Activated CD8-positive, alpha-beta T cell treated with anti-CD3 and anti-CD28 coated beads for 36 hours (primary cell): Measurements from ENCODE around the gene MTTP. TPM values are rescaled to one million over a fixed set of nuclear protein-coding genes. Genes with fewer than 3 reads are reported as not detected.

Experiments
- ATAC-seq: fragments of 200-7000 bp; cut with Tn5 transposase; one replicate; pipeline ENCODE4 v1.10.0; 2021; ENCODE audit warnings: mild to moderate bottlenecking, moderate library complexity
- CTCF ChIA-PET: fragments of 350-600 bp; sonication (Branson Sonifier 250); formaldehyde crosslinking; loops from one replicate; lab custom pipeline; 2021; ENCODE audit warnings: antibody characterized with exemption; lab: Charles Lee
- POLR2A ChIA-PET: fragments of 350-600 bp; sonication (Branson Sonifier 250); formaldehyde crosslinking; loops from one replicate; lab custom pipeline; 2021; ENCODE audit warnings: antibody characterized with exemption; lab: Charles Lee
- DNase-seq: peaks from one replicate; pipeline ENCODE4 v3.0.0-alpha.2; 2020
- H3K27ac Mint-ChIP-seq: one replicate; pipeline ENCODE4 v1.8.0; 2021; ENCODE audit warnings: mild to moderate bottlenecking, mixed read lengths
- H3K27me3 Mint-ChIP-seq: one replicate; pipeline ENCODE4 v1.8.0; 2021; ENCODE audit warnings: mixed read lengths
- H3K36me3 Mint-ChIP-seq: one replicate; pipeline ENCODE4 v1.8.0; 2021; ENCODE audit warnings: low read depth, mixed read lengths
- H3K4me1 Mint-ChIP-seq: one replicate; pipeline ENCODE4 v1.8.0; 2021; ENCODE audit warnings: low read depth, mixed read lengths
- H3K4me3 Mint-ChIP-seq: one replicate; pipeline ENCODE4 v1.8.0; 2021; ENCODE audit warnings: mild to moderate bottlenecking, moderate library complexity, mixed read lengths
- H3K9me3 Mint-ChIP-seq: one replicate; pipeline ENCODE4 v1.8.0; 2021; ENCODE audit warnings: mixed read lengths
- CTCF ChIP-seq: fragments of 200-600 bp; IDR thresholded peaks from one replicate; pipeline ENCODE4 v1.8.0; 2022; ENCODE audit warnings: antibody characterized with exemption, mild to moderate bottlenecking
- intact Hi-C: fragments of 100-400 bp; cut with micrococcal nuclease; formaldehyde crosslinking; loops from one replicate; pipeline ENCODE4 v1.10.0; 2022
- total RNA-seq, 2 experiments: library from RNA; stranded (reverse); gene quantifications; one replicate each; pipeline ENCODE4 v1.2.3, GENCODE V29; 2021

Gene MTTP
- total RNA-seq, 2 experiments from 2014 or later: 0.45 to 0.59 TPM

- no peak for ATAC-seq
- no peaks in the 10 kb centered on the region for H3K36me3 Mint-ChIP-seq
- ChIA-PET POLR2A (no interaction called here), CTCF (no interaction called here)
- DNase-seq: no peak
- peaks cover 10% of the 10 kb centered on the region for H3K4me1 Mint-ChIP-seq
- peaks cover 7% of the 10 kb centered on the region for H3K27me3 Mint-ChIP-seq
- H3K27ac Mint-ChIP-seq: no peak overlapping the region
- TF ChIP-seq CTCF: no peak
- intact Hi-C loops: no loop called here
- H3K9me3 Mint-ChIP-seq: no peaks in the 10 kb centered on the region
- H3K4me3 Mint-ChIP-seq: no peak overlapping the region
These were observed 50.7 kb downstream of the MTTP start for GRCh38 chr4:99625369-99625768.

GRCh38 chr4:99628040-99628439, 53.4 kb downstream of the MTTP start:
- Mint-ChIP-seq H3K4me1 (peaks cover 10% of the 10 kb centered on the region), H3K36me3 (no peaks in the 10 kb centered on the region), H3K27ac (no peak overlapping the region), H3K4me3 (no peak overlapping the region), H3K27me3 (peaks cover 10% of the 10 kb centered on the region), H3K9me3 (no peaks in the 10 kb centered on the region)
- DNase-seq (no peak), ATAC-seq (no peak)
- POLR2A ChIA-PET: no interaction called here
- no peak for TF ChIP-seq CTCF
- CTCF ChIA-PET: no interaction called here
- intact Hi-C loops: no loop called here

- DNase-seq (no peak), ATAC-seq (peak; percentile 20)
- intact Hi-C loops: no loop called here
- Mint-ChIP-seq H3K9me3 (no peaks in the 10 kb centered on the region), H3K27ac (no peak overlapping the region), H3K36me3 (no peaks in the 10 kb centered on the region), H3K4me1 (peaks cover 7% of the 10 kb centered on the region), H3K27me3 (peaks cover 9% of the 10 kb centered on the region), H3K4me3 (no peak overlapping the region)
- POLR2A ChIA-PET: no interaction called here
- CTCF ChIA-PET: interaction anchor here (1.1 kb wide), 1 partner anchor 178 kb away, joined by 6 read pairs; no protein-coding TSS in a partner anchor
- TF ChIP-seq CTCF: no peak
These were observed 55.4 kb downstream of the MTTP start for GRCh38 chr4:99629962-99630554.

DNA sequence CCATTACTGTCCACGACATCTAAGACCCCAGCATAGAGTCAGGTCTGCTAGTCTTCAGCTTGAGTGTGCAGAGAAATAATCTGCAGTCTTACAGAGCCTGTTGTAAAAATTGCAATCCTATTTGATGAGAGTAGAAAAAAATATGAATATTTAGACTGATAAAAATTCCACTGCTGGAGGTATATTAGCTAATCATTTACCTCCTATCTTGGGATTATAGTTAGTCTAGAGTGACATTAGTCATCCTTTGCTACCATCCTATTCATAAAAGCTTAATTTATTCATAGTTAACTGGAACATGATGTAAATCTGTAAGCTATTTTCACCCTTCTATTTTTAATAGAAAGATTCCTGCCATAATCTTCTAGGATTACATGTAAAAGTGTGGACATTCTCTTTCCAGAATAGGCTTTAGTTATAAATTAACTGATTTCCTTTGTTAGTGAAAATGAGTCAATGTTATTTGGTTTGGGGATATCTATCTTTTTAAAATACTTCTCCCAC, 56.3 kb downstream of the MTTP start:
- no peak for ATAC-seq
- TF ChIP-seq CTCF: no peak
- ChIA-PET POLR2A (no interaction called here), CTCF (interaction anchor here (1.1 kb wide), 1 partner anchor 178 kb away, joined by 6 read pairs; no protein-coding TSS in a partner anchor)
- no peak overlapping the region for H3K4me3 Mint-ChIP-seq
- DNase-seq: no peak
- intact Hi-C loops: no loop called here
- H3K27me3 Mint-ChIP-seq: peaks cover 9% of the 10 kb centered on the region
- no peaks in the 10 kb centered on the region for H3K9me3 Mint-ChIP-seq
- peaks cover 7% of the 10 kb centered on the region for H3K4me1 Mint-ChIP-seq
- H3K27ac Mint-ChIP-seq: no peak overlapping the region
- no peaks in the 10 kb centered on the region for H3K36me3 Mint-ChIP-seq

GRCh38 chr4:99633772-99634171, 59.1 kb downstream of the MTTP start:
- ATAC-seq: no peak
- Mint-ChIP-seq H3K27ac (no peak overlapping the region), H3K9me3 (no peaks in the 10 kb centered on the region), H3K4me1 (peaks cover 7% of the 10 kb centered on the region), H3K36me3 (no peaks in the 10 kb centered on the region), H3K4me3 (no peak overlapping the region), H3K27me3 (peaks cover 13% of the 10 kb centered on the region)
- CTCF ChIA-PET: no interaction called here
- TF ChIP-seq CTCF: no peak
- POLR2A ChIA-PET: no interaction called here
- no peak for DNase-seq
- intact Hi-C loops: no loop called here
